GM18907 (cell line): Measurements from ENCODE around the gene TNK1.

Source experiments
- ATAC-seq: cut with Tn5 transposase; IDR thresholded peaks from one replicate; pipeline ENCODE4 v1.9.1; 2021; ENCODE audit warnings: mild to moderate bottlenecking, moderate library complexity; ENCODE audit not compliant: unreplicated experiment

TNK1 gene

GRCh38 chr17:7408863-7409262 lies 28.0 kb downstream of the TNK1 start:
- ATAC-seq, result no peak

GRCh38 chr17:7409716-7410115 lies 28.8 kb downstream of the TNK1 start:
- ATAC-seq, result no peak

- no peak for ATAC-seq
These were observed 29.9 kb downstream of the TNK1 start for GRCh38 chr17:7410634-7411426.

GRCh38 chr17:7411427-7411750 lies 30.5 kb downstream of the TNK1 start:
- ATAC-seq, result no peak

- ATAC-seq, result no peak
These were observed 32.6 kb downstream of the TNK1 start for GRCh38 chr17:7413346-7413985.

GRCh38 chr17:7414837-7415236 lies 33.9 kb downstream of the TNK1 start:
- no peak for ATAC-seq

- ATAC-seq, result no peak
These were observed 34.9 kb downstream of the TNK1 start for GRCh38 chr17:7415784-7416183.

- ATAC-seq, result no peak
These were observed 35.4 kb downstream of the TNK1 start for GRCh38 chr17:7416323-7416722.

- no peak for ATAC-seq
These were observed 36.3 kb downstream of the TNK1 start for GRCh38 chr17:7417056-7417655.

GRCh38 chr17:7418472-7419152 lies 37.7 kb downstream of the TNK1 start:
- no peak for ATAC-seq

GRCh38 chr17:7419819-7420610 lies 39.1 kb downstream of the TNK1 start, which contains the start of gene SPEM1:
SPEM1 (plus strand) TSS chr17:7420324; CDS start chr17:7420385, 61 bp downstream.
- no peak for ATAC-seq

- no peak for ATAC-seq
These were observed 40.3 kb downstream of the TNK1 start for GRCh38 chr17:7421186-7421585.

GRCh38 chr17:7423679-7424078 lies 42.8 kb downstream of the TNK1 start:
- ATAC-seq, result no peak

- no peak for ATAC-seq
These were observed 44.4 kb downstream of the TNK1 start, which contains the start of gene SPEM2 for GRCh38 chr17:7425316-7425715. SPEM2 (plus strand) TSS chr17:7425616; CDS start chr17:7425689, 73 bp downstream.

GRCh38 chr17:7425756-7426155 lies 44.9 kb downstream of the TNK1 start:
- no peak for ATAC-seq

GRCh38 chr17:7426203-7426863 lies 45.4 kb downstream of the TNK1 start:
- no peak for ATAC-seq

- no peak for ATAC-seq
These were observed 46.1 kb downstream of the TNK1 start for GRCh38 chr17:7426896-7427489.

GRCh38 chr17:7427549-7427948 lies 46.7 kb downstream of the TNK1 start:
- no peak for ATAC-seq

GRCh38 chr17:7428557-7428956 lies 47.7 kb downstream of the TNK1 start, which contains the start of gene SPEM3:
SPEM3 (plus strand) TSS chr17:7428857; CDS start chr17:7428903, 46 bp downstream.
- no peak for ATAC-seq

- ATAC-seq, result no peak
These were observed 48.8 kb downstream of the TNK1 start for GRCh38 chr17:7429722-7430121.
